ENCODE results near the gene ZBTB7A.

ZBTB7A gene

GRCh38 chr19:4028334-4029246 is 38.1 kb downstream of the ZBTB7A start:
- H3K27ac Mint-ChIP-seq, result peak overlapping the region in 1 of 2 donors; percentile 70
- ATAC-seq (replicated peaks), result no peak
- H3K4me3 Mint-ChIP-seq, result peak overlapping the region in 1 of 2 donors; percentile 41
- no peaks in the 10 kb centered on the region for H3K9me3 Mint-ChIP-seq
- DNase-seq, result no peak
- H3K36me3 Mint-ChIP-seq (ENCODE audit: insufficient read depth), result peaks cover 55% of the 10 kb centered on the region
- no peaks in the 10 kb centered on the region for H3K4me1 Mint-ChIP-seq (ENCODE audit: low read depth in 2 of 2)
- H3K27me3 Mint-ChIP-seq, result no peaks in the 10 kb centered on the region

GRCh38 chr19:4027146-4027545 is 39.6 kb downstream of the ZBTB7A start:
- H3K4me3 Mint-ChIP-seq, result no peak overlapping the region
- H3K27ac Mint-ChIP-seq, result peak overlapping the region in 1 of 2 donors; percentile 31
- ATAC-seq (replicated peaks) (no peak), DNase-seq (no peak)
- H3K4me1 Mint-ChIP-seq (ENCODE audit: low read depth in 2 of 2), result no peaks in the 10 kb centered on the region
- no peaks in the 10 kb centered on the region for H3K9me3 Mint-ChIP-seq
- peaks cover 58% of the 10 kb centered on the region for H3K36me3 Mint-ChIP-seq (ENCODE audit: insufficient read depth)
- H3K27me3 Mint-ChIP-seq, result no peaks in the 10 kb centered on the region

GRCh38 chr19:4025317-4025716 is 41.4 kb downstream of the ZBTB7A start:
- Mint-ChIP-seq H3K9me3 (no peaks in the 10 kb centered on the region), H3K27me3 (no peaks in the 10 kb centered on the region)
- DNase-seq, result no peak

DNA sequence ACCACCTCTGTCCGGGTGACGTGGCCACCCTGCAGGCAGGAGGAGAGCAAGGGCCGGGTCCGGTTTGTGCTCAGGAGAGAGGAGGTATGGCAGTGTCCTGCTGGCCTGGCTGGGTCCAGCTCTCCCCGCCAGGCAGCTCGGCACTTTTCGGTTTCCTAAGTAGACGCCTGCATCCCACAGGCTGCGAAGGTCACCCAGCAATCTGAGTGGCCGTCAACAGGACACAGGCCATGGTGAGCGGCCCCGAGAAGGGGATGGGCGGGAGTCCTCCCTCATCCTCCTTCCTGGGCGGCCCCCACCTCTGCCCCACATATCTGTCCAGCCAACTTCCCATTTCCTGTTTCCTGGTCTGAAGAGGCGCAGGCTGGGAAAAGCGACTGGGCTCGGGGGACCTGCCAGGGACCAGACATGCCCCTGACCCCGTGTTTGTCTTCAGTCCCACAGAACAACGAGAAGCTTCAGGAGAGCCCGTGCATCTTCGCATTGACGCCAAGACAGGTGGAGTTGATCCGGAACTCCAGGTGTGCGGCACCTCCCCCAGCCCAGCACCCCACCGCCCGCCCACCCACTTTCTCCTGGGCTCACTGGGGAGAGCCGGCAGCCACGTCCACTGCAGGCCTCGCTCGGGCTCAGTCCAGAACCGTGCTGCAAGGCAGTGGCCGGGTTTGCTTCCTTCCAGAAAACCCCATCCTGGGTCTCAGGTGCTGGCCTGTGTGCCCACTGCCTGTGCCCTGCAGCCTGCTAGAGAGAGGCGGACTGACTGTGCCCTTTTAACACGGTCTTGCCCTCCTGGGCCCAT is 42.9 kb downstream of the ZBTB7A start:
- Mint-ChIP-seq H3K4me1 (ENCODE audit: low read depth in 2 of 2) (peaks cover 0 to 4% of the 10 kb centered on the region in 2 donors), H3K27ac (no peak overlapping the region), H3K36me3 (ENCODE audit: insufficient read depth) (peaks cover 31% of the 10 kb centered on the region), H3K27me3 (no peaks in the 10 kb centered on the region), H3K4me3 (no peak overlapping the region), H3K9me3 (no peaks in the 10 kb centered on the region)
- ATAC-seq (replicated peaks) (no peak), DNase-seq (no peak)

More at GRCh38 chr19:4025317-4025716, 41.4 kb downstream of the ZBTB7A start:
- Mint-ChIP-seq H3K4me3 (no peak overlapping the region), H3K27ac (no peak overlapping the region), H3K36me3 (ENCODE audit: insufficient read depth) (peaks cover 42% of the 10 kb centered on the region), H3K4me1 (ENCODE audit: low read depth in 2 of 2) (peaks cover 0 to 4% of the 10 kb centered on the region in 2 donors)
- no peak for ATAC-seq (replicated peaks)

DNA sequence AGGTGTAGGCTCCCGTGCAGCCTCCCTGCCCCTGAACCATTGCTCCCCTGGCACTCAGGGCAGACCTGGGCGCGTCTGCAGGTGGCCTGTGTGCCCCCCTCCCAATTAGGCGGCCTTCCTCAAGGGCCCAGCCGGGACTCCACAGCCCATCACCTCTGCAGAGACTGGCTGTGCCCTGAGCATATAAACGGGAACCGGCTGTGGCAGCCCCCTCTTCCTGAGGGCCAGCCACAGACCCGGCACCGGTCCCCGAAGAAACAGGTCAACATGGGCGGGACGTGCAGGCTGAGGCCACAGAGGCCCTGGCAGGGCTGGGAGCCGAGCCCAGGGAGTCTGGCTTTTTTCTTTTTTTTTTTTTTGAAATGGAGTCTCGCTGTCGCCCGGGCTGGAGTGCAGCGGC is 47.1 kb downstream of the ZBTB7A start:
- H3K27ac Mint-ChIP-seq, result no peak overlapping the region
- H3K9me3 Mint-ChIP-seq, result no peaks in the 10 kb centered on the region
- H3K4me1 Mint-ChIP-seq (ENCODE audit: low read depth in 2 of 2), result peaks cover 9 to 10% of the 10 kb centered on the region in 2 donors
- no peak for ATAC-seq (replicated peaks)
- H3K27me3 Mint-ChIP-seq, result no peaks in the 10 kb centered on the region
- peaks cover 32% of the 10 kb centered on the region for H3K36me3 Mint-ChIP-seq (ENCODE audit: insufficient read depth)
- DNase-seq, result no peak
- H3K4me3 Mint-ChIP-seq, result no peak overlapping the region

DNA sequence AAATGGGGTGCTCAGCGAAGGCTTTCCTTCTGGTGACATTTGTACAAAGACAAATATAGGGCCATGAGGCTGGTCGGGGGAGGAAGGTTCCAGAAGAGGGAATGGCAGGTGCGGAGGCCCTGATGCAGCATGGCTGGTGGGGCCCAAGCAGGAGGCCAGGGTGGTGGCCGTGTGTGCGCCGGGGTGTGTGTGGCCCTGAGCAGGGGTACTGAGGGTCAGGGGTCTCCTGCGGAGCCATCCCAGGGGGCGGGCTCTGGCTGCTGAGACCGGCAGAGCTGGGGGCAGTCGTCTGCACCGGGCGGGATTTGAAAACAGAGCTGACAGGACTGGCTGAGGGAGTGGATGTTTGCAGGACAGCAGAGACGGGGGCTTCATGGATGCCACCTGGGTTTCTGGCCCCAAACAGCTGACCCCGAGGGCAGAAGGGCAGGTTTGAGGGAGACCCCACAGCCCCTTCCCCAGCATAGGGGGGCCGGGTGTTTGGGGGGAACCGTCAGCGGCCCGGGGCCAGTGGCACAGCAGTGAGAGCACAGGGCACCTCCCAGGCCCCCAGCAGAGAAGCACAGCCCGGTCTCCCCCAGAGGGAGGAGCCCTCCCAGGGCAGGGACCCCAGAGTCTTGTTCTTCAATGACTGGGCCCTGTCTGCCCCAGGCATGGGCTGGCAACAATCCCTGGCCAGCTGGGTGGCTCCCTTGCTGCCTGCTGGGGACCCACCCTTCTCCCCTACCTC is 47.8 kb downstream of the ZBTB7A start:
- Mint-ChIP-seq H3K36me3 (ENCODE audit: insufficient read depth) (peaks cover 36% of the 10 kb centered on the region), H3K27ac (peak overlapping the region; percentile 67 to 77), H3K4me1 (ENCODE audit: low read depth in 2 of 2) (peaks cover 9 to 10% of the 10 kb centered on the region in 2 donors), H3K27me3 (no peaks in the 10 kb centered on the region), H3K4me3 (no peak overlapping the region), H3K9me3 (no peaks in the 10 kb centered on the region)
- DNase-seq, result no peak
- ATAC-seq (replicated peaks), result no peak

- H3K4me1 Mint-ChIP-seq (ENCODE audit: low read depth in 2 of 2), result peaks cover 9 to 12% of the 10 kb centered on the region in 2 donors
- H3K9me3 Mint-ChIP-seq, result no peaks in the 10 kb centered on the region
- DNase-seq (no peak), ATAC-seq (replicated peaks) (no peak)
- H3K4me3 Mint-ChIP-seq, result no peak overlapping the region
- H3K36me3 Mint-ChIP-seq (ENCODE audit: insufficient read depth), result peaks cover 36% of the 10 kb centered on the region
- H3K27ac Mint-ChIP-seq, result peak overlapping the region; percentile 67 to 77
- no peaks in the 10 kb centered on the region for H3K27me3 Mint-ChIP-seq
These were observed 48.5 kb downstream of the ZBTB7A start for GRCh38 chr19:4018140-4018613.

GRCh38 chr19:4016903-4017638 is 49.6 kb downstream of the ZBTB7A start:
- H3K36me3 Mint-ChIP-seq (ENCODE audit: insufficient read depth), result peaks cover 34% of the 10 kb centered on the region
- no peaks in the 10 kb centered on the region for H3K27me3 Mint-ChIP-seq
- no peak overlapping the region for H3K4me3 Mint-ChIP-seq
- ATAC-seq (replicated peaks) (no peak), DNase-seq (no peak)
- peaks cover 18 to 19% of the 10 kb centered on the region in 2 donors for H3K4me1 Mint-ChIP-seq (ENCODE audit: low read depth in 2 of 2)
- no peak overlapping the region for H3K27ac Mint-ChIP-seq
- H3K9me3 Mint-ChIP-seq, result no peaks in the 10 kb centered on the region

GRCh38 chr19:4016486-4016885 is 50.2 kb downstream of the ZBTB7A start:
- H3K4me3 Mint-ChIP-seq, result peak overlapping the region in 1 of 2 donors; percentile 10
- ATAC-seq (replicated peaks), result no peak
- no peak for DNase-seq
- H3K27me3 Mint-ChIP-seq, result no peaks in the 10 kb centered on the region
- H3K9me3 Mint-ChIP-seq, result no peaks in the 10 kb centered on the region
- peaks cover 32% of the 10 kb centered on the region for H3K36me3 Mint-ChIP-seq (ENCODE audit: insufficient read depth)
- H3K4me1 Mint-ChIP-seq (ENCODE audit: low read depth in 2 of 2), result peaks cover 19% of the 10 kb centered on the region in 2 donors
- peak overlapping the region in 1 of 2 donors; percentile 68 for H3K27ac Mint-ChIP-seq

- peaks cover 32% of the 10 kb centered on the region for H3K36me3 Mint-ChIP-seq (ENCODE audit: insufficient read depth)
- H3K9me3 Mint-ChIP-seq, result no peaks in the 10 kb centered on the region
- peaks cover 23 to 24% of the 10 kb centered on the region in 2 donors for H3K4me1 Mint-ChIP-seq (ENCODE audit: low read depth in 2 of 2)
- H3K27me3 Mint-ChIP-seq, result no peaks in the 10 kb centered on the region
- H3K4me3 Mint-ChIP-seq, result peak overlapping the region in 1 of 2 donors; percentile 10
- DNase-seq (no peak), ATAC-seq (replicated peaks) (no peak)
- H3K27ac Mint-ChIP-seq, result peak overlapping the region in 1 of 2 donors; percentile 68
These were observed 50.8 kb downstream of the ZBTB7A start for GRCh38 chr19:4015705-4016402.

DNA sequence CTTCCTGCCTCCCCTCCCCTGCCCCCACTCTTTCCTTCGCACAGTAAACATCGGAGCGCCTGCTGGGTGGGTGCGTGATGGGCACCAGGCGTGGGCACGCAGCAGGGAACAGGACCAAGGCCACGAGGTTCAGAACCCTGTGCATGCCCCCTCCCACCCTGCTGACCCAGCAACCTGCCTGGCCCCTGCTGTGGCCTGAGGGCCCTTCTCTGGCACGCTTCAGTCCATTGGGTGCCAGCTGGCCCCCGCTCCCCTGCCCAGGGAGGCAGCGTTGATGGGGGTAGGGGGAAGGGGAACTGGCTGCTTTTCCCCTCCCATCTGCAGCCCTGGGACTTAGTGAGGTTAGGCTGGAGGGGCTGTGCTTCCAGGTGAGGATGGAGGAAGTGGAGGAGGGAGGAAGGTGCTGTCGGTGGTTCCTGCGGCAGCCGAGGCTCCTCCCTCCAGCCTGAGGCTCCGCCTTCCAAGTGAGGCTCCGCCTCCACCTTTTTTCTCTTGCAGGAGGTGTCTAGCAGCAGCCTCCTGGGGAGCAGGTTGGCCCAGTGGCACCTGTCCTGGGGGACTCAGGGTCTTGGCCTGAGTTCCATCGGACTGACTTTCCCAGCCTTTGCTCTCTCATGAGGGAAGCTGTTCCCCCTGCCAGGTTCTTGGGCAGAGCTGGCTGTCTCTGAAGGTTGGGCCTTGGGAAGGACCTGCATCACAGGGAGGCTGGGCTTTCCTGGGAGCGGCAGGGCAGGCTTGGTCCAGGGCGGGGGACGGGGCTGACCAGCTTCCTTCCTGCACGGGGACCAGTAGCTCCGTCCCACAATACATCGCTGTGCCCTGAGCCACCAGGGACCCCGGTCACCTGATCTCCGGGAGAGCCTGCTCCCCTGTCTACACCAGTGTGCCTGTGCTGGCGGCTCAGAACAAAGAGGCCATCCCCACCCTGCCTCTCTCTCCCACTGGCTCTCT is 51.9 kb downstream of the ZBTB7A start:
- H3K27ac Mint-ChIP-seq, result peak overlapping the region in 1 of 2 donors; percentile 80
- H3K4me3 Mint-ChIP-seq, result peak overlapping the region in 1 of 2 donors; percentile 5
- no peaks in the 10 kb centered on the region for H3K9me3 Mint-ChIP-seq
- DNase-seq (peak in 2 of 3 experiments; percentile 14 to 22), ATAC-seq (replicated peaks) (peak; percentile 48)
- H3K36me3 Mint-ChIP-seq (ENCODE audit: insufficient read depth), result peaks cover 32% of the 10 kb centered on the region
- H3K27me3 Mint-ChIP-seq, result no peaks in the 10 kb centered on the region
- peaks cover 23 to 24% of the 10 kb centered on the region in 2 donors for H3K4me1 Mint-ChIP-seq (ENCODE audit: low read depth in 2 of 2)
